GM19043 (cell line): ENCODE measurements around the gene ROBO1.
A peak's percentile ranks its signal among the peaks of the same experiment; 100 is the strongest.

ENCODE experiments used
- ATAC-seq: cut with Tn5 transposase; IDR thresholded peaks from one replicate; pipeline ENCODE4 v1.9.1; 2021; ENCODE audit warnings: low read depth; ENCODE audit not compliant: unreplicated experiment

Gene ROBO1

DNA sequence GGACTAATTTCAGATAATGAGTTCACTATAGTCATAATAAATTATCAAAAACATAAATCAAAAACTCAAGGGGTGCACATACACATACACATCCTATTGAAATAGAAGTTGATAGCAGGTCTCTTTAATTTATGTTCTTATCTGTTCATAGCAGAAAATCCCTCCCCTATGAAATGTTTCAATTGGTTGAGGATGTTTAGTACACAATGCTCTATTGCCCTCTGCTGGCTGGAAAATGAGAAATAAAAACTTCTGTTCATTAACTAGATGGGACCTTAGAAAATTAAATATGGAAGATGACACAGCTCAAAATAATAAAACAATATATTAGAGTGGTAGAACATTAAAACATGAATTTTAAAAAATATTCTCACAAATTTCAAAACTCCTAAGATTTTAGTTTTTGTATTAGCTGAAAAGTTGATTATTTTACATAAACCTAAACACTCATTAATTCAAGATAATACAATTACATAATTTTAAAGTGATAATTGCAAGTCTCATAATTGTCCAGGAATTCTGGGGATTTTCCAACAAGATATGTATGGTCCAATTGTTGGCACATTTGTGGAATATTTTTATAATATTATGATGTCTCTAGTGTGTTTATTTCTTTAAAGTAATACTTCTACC lies 735.0 kb downstream of the ROBO1 start:
- ATAC-seq: peak; percentile 63

DNA sequence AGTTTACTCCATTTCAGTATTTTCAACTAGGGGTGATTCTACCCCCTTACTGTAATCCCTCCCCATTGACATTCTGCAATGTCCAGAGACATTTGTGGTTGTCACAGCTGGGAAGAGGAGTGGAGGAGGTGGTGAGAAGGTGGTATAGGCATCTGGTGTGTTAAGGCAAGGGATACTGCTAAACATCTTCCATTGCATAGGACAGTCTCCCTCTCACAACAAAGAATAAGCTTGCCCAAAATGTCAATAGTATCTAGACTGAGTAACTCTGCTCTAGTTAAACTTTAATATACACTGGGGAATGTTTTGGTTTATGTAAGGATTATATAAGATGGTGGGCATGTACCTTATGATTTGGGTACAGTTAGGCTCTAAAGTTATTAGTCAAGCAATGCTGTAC lies 737.6 kb downstream of the ROBO1 start:
- no peak for ATAC-seq

GRCh38 chr3:79028916-79029315 lies 738.9 kb downstream of the ROBO1 start:
- ATAC-seq: no peak

GRCh38 chr3:79027593-79027992 lies 740.2 kb downstream of the ROBO1 start:
- ATAC-seq: no peak

- ATAC-seq: no peak
Measured at GRCh38 chr3:79019924-79020173, 747.9 kb downstream of the ROBO1 start.

DNA sequence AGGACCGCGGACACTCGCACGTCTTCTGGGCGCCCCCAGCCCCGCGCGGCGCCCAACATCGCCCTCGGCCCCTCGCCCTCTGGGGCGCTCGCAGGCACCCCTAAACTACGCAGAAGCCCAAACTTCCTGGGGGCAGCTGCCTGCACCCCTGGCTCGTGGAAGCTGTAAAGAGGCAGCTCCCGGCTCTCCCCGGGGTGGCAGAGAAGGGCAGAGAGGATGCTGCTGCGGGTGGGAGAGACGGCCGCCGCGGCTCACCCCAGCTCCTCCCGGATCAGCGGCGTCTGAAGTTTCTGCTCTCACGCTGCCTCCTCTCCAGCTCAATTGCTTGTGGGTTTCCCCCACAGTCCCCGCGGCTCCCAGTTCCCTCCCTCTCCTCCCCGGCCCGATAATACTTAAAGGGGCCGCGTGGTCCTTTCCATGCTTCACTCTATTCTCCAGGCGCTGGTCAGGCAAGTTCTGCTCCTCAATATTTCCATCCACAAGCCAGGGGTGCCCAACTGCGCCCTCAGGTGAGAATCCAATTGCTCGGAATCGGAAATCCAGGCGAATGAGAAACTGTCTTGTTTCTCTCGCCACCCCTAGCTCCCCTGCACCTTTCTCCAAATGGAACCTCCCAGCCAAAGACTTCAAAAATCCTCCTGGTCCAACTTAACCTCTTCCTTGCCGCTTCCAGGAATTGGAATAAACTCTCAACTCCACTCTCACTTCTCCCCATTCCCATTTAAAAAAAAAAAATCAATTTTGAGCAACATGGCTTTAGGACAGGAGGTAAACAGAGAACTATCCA lies 748.5 kb downstream of the ROBO1 start:
- ATAC-seq: peak; percentile 36

DNA sequence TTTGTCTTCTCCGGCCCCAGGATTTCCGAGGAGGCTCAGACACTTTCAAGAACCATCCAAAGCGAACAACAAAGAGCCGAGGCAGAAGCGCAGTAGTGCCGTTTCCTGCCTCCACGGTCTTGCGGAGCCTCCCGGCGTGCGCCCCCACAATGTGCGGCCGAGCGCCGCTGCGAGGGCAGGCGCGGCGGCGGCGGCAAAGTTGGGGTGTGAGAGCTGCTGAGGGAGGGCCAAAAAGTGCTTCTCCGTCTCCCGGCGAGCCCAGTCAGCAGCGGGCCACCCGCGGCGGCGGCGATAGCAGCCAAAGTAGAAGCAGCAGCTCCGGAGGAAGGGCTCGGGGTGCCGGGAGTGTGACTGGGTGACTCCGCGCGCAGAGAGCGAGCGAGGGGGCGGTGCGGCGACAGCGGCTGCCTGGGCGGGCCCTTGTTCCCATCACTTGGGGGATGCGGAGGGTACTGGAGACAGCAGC lies 749.1 kb downstream of the ROBO1 start:
- ATAC-seq: peak; percentile 51

DNA sequence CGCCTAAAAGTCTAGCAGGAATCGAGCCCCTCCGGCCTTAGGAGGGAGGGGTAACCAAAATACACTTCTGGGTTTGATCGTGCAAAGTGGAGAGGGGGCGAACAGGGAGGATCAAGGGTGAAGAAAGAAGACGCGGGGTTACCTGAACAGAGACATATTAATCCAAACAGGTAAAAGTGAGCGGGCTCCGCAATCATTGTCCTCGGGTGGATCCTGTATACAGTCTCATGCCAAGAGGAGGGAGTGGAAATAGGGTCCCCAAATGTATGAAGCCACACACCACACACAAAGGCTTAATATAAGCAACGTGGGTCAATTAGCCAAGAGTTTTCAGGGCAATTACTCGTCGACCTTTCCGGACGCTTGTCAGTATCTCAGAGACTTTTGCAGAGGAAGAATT lies 749.5 kb downstream of the ROBO1 start:
- no peak for ATAC-seq

GRCh38 chr3:79016587-79017376 lies 751.0 kb downstream of the ROBO1 start:
- no peak for ATAC-seq

DNA sequence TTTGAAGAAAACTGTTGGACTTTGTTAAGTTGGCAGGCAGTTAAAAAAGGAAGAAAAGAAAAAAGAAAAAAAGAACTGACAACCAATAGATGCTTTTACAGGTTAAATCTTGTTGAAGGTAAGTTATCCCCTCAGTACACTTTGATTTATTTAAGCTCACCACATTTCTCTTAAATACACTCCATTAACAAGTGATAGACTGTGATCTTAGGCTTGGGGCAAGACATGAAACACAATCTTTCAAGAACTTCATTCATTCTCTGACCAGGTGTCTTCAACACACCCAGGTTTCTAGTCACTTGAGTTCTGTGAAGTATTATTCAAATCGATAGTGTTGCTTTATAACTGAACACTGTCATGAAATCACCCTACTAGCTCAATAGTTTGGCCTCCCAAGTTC lies 751.9 kb downstream of the ROBO1 start:
- ATAC-seq: no peak

DNA sequence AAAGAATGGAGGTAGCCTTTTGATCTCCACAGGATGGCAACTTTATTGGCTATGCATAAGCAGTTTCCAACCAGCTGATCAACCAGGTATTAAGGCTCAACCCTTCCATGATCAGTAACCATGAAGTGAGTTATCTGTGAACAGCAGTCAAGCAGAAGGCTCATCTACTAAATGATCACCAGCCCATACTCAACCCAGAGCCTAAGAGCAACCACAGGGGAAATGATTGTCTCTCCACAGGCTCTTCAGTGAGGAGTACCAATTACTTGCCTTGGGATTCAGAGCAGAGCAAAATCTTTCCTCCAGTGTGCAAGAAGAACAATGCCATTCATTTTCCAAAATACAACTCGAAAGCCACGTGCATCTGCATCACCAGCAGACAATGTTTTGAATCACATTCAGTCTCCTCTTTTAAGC lies 754.8 kb downstream of the ROBO1 start:
- ATAC-seq: no peak

DNA sequence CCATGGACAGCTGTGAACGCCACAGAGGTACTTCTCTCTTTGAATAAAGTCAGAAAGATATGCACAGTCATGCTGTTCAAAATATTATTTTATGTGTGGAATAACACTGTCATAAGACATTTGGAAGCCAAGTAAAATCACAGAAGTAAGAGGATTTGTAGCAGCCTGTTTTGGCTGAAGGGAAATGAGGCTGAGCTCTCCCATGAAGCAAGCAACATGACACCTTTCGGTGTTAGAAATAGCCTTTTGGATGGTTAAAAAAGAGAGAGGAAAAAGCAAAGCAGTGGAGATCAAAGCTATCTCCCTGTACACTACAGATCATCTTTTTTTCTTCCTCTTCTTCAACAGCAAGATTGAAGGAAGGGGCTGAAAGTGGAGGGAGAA lies 755.3 kb downstream of the ROBO1 start:
- ATAC-seq: no peak

DNA sequence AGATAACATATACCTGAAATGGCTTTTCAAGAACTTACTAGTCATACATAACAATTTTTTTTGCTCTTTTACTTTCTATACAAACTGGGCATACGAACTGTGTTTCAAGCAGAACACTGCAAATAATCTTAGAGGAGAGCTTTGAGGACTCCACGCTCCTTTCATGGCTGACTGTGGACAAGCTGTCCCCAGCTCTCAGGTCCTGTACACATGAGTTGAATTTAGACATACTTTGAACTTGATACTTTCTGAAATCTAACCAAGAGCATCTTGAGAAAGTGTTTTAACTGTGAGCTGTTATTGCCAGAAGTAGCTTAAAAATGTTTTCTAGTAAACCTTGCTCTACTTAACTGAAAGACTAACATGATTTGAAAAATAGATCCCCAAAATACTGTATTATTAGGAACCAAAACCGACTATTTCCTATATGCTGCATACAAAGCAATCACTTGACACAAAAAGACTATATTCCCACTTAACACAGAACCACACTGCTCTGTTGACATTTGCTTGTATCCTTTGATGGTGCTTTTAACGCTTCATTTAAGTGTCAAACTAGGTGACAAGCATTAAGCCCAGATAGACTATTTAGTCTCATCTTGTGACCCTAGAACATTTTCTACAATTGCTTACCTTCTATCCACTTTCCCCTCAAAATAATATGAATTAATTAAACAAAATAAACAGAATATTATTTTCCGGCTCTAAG lies 755.8 kb downstream of the ROBO1 start:
- no peak for ATAC-seq

DNA sequence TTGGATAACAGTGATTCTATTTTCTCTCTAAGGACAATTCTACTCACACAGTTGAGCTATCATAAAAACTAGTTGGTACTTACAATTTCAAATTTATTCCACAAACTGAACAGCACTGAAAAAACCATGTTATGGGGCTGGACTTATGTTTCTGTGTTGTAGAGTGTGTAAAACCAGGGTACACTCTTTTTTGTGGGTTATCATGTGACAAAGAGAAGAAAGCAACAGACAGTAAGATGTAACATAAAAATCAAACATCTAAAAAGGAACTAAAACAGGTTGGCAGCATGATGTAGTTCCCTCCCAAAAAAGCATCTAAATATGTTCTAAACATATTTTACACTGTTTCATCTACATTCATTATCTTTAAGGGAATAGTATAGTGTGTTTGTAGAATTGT lies 757.9 kb downstream of the ROBO1 start:
- no peak for ATAC-seq

DNA sequence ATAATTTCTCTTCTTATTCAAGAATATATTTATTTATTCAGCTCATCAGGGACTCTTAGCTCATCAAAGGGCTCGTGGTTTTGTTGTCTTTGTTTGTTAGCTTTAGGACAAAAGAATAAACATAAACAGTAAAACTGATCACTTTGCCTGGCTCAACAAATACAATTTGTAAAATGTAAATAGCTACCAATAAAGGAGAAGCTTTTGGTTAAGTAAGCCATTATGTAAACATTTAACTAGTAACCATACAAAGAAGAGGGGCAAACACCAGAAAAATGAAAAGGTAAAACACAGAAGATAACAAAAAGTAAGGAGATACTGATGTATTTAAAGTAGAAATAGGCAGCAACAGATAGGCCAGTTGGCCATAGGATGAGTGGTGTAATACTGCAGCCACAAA lies 761.7 kb downstream of the ROBO1 start:
- ATAC-seq: no peak

GRCh38 chr3:79005084-79005483 lies 762.7 kb downstream of the ROBO1 start:
- no peak for ATAC-seq

- ATAC-seq: no peak
Measured at GRCh38 chr3:79003994-79004393, 763.8 kb downstream of the ROBO1 start.

DNA sequence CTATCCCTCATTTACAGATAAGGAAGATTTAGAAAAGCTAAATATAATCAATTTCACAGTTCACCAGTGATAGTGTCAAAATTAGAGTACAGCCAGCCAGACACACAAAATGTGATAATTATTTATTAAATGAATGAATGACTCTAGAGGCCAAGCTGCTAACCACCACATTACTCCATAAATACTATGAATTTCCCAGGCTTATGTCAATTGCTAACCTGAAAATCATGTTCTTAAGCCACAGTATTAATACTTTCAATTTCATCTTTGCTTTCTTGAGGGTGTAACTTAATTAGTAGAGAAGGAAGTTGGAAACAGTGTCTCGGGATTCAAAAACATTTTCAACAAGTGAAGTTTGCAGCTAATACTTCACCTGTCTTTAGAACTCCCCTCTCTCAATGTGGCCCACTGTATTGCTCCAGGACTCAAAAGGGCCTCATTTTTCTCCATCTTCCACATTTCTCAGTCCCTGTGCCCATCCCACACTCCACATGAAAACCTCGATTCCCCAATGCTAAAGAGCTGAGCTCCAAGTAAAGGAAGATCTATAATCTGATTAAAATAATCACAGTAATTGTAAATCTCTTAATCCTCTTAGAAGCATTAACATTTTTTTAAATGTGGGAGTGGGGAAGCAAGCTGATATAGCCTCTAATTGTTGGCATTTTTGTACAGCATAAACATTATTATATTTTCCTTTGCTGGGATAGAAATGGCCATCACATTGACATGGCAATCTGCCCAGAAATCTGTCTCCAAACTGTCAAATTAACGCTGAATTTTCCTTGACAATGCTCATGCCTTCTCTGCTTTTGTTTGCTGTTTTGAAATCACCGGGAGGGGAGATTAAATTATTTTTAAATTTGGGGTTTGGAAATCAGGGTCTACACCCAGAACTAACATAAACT lies 765.1 kb downstream of the ROBO1 start:
- ATAC-seq: no peak

- no peak for ATAC-seq
Measured at GRCh38 chr3:79001255-79001654, 766.5 kb downstream of the ROBO1 start.

DNA sequence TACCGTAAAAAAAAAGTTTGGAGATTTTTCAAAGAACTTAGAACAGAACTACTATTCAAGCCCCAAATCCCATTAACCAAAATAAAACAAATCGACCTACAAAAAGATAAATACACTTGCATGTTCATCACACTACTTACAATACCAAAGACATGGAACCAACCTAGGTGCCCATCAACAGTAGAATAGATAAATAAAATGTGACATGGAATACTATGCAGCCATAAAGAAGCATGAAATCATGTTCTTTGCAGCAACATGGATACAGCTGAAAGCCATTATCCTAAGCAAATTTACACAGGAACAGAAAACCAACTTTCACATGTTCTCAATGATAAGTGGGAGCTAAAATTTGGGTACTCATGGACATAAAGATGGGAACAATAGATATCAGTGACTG lies 768.7 kb downstream of the ROBO1 start:
- ATAC-seq: no peak
